Fibroblast of the aortic adventitia (primary cell): ENCODE results near the gene ZNF22. TPM values are rescaled to one million over a fixed set of nuclear protein-coding genes. Genes with fewer than 3 reads are reported as not detected.

Experiments used
- DNase-seq: peaks from one replicate; pipeline ENCODE4 v3.0.0-alpha.2; 2010; ENCODE audit warnings: low read depth
- H3K4me3 ChIP-seq: 2 replicates; pipeline ENCODE4 v1.5.1; 2011; ENCODE audit warnings: low read depth, mild to moderate bottlenecking, control low read depth, low read length, moderate library complexity
- total RNA-seq: library from RNA; depleted of rRNA; stranded (reverse); fragments of >200 nt; gene quantifications from 2 replicates; pipeline ENCODE4 v1.2.3, GENCODE V29; 2012; ENCODE audit warnings: low replicate concordance
- TF ChIP-seq, protein P1 (sequence below): IDR thresholded peaks from 2 replicates; pipeline ENCODE4 v1.5.1; 2011; ENCODE audit warnings: mild to moderate bottlenecking, low read length, control low read depth, inconsistent platforms; ENCODE audit not compliant: insufficient read depth

ZNF22 gene
- total RNA-seq, 1 donor = 16.6 TPM

DNA sequence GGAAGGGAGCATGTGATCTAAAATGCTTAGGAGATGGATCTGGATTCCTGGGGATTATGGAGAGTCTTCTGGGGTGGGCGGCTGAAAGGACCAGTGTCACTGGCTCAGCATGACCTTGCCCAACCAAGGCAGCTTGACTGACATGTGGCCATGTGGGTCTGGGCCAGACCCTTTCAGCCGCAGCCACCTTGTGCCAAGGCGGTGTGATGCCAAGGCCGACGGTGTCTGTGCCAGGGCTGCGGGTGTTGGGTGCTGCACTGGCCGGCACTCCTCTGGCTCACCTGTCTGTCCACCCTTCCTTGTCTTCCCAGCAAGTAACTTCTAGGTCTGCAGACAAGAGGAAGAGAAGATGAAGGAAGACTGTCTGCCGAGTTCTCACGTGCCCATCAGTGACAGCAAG lies 30.9 kb upstream of the ZNF22 start:
- no peak for DNase-seq
- TF ChIP-seq, protein P1, sequence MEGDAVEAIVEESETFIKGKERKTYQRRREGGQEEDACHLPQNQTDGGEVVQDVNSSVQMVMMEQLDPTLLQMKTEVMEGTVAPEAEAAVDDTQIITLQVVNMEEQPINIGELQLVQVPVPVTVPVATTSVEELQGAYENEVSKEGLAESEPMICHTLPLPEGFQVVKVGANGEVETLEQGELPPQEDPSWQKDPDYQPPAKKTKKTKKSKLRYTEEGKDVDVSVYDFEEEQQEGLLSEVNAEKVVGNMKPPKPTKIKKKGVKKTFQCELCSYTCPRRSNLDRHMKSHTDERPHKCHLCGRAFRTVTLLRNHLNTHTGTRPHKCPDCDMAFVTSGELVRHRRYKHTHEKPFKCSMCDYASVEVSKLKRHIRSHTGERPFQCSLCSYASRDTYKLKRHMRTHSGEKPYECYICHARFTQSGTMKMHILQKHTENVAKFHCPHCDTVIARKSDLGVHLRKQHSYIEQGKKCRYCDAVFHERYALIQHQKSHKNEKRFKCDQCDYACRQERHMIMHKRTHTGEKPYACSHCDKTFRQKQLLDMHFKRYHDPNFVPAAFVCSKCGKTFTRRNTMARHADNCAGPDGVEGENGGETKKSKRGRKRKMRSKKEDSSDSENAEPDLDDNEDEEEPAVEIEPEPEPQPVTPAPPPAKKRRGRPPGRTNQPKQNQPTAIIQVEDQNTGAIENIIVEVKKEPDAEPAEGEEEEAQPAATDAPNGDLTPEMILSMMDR = no peak
- no peak overlapping the region for H3K4me3 ChIP-seq

DNA sequence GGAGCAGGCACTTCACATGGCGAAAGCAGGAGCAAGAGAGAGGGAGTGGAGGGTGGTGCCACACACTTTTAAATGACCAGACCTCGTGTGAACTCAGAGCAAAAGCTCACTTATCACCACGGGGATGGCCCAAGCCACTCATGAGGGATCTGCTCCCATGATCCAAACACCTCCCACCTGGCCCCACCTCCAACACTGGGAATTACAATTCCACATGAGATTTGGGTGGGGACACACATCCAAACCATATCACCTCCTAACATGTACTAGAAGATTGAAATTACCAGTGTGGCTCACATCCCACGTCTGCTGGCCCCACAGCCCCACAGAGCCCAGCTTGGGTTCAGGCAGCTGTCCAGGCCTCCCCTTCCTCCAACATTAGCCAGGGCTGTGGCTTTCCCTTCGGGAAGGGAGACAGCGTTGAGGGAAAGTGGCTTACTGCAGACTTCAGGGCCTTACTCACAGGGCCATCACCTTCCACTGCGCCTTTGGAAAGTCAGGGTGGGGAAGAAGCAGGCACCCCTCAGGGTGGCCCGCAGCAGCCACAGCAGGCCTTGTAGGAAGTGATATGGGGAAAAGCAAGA lies 29.8 kb upstream of the ZNF22 start:
- no peak overlapping the region for H3K4me3 ChIP-seq
- no peak for DNase-seq
- TF ChIP-seq, protein P1 = no peak

DNA sequence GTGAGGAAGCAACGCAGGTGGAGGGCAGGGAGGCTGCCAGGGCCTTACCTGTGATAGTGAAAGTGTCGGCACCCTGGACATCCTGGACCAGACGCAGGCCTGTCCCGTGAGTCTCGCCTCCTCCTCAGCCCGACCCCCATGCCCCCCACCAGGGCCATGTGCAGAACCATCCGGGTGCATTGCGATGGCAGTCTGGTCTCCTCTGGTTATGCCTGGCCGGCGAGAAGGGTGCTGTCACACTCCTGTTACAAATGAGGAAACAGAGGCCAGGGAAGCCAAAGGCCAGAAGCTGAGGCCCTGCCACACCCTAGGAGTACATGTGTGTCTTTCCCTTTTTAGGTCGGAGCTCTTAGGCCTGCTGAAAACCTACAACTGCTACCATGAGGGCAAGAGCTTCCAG lies 29.3 kb upstream of the ZNF22 start:
- H3K4me3 ChIP-seq = no peak overlapping the region
- TF ChIP-seq, protein P1 = no peak
- no peak for DNase-seq

DNA sequence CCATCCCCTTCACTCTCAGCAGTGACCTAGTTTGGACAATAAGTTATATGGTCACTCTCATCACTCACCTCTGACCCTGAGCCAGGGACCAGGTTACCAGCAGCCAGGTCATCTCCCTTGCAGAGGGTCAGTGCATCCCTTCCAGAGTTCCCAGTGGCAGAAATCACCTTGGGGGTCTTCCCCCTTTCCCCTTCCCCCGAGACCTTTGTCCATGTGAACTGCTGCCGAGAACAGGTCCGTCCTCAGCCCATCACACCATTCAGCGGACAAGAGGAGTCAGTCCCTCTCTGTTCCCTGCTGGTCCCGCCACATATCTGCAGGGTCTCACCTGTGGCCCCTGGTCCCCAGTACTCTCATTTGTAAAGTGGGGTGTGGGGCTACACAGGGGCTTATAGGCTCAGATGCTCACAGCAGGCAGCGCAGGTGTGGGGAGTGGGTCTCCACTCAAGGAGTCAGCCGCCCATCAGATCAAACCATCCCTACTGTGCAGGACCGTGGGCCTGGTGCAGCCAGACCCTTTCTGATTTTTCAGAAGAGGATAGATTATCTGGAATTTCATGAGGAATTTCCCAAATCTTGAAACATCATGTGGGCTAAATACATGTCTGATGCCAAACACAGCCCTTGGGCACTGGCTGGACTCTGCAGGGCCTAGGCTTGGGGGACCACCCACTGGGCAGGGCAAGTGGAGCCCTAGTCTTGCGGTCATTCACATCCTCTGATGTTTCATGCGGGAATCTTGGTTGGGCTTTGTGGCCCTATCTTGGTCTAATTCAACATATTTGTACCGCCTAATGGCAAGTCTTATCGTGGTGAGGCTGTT lies 28.6 kb upstream of the ZNF22 start:
- H3K4me3 ChIP-seq = no peak overlapping the region
- DNase-seq = no peak
- TF ChIP-seq, protein P1 = no peak

DNA sequence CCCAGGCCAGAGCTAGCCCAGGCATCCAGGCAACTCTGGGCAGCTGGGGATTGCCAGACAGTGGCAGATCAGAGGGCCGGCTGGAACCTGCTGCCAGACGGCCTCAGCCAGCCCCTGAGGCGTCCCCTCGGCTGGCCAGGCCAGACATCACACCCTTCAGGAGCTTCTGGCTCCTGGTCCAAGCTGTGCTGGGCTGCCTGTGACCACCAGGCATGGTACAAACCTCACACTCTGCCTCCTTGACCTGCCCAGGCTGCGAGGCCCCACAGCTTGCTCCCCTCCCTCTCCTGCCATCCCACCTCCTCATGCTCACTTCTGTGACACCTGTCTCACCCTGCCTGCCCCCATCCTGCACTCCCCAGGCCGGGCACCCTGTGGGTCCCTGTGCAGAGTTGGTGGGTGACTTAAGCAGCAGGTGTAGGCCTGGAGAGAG lies 27.8 kb upstream of the ZNF22 start:
- H3K4me3 ChIP-seq = no peak overlapping the region
- TF ChIP-seq, protein P1 = no peak
- DNase-seq = no peak

DNA sequence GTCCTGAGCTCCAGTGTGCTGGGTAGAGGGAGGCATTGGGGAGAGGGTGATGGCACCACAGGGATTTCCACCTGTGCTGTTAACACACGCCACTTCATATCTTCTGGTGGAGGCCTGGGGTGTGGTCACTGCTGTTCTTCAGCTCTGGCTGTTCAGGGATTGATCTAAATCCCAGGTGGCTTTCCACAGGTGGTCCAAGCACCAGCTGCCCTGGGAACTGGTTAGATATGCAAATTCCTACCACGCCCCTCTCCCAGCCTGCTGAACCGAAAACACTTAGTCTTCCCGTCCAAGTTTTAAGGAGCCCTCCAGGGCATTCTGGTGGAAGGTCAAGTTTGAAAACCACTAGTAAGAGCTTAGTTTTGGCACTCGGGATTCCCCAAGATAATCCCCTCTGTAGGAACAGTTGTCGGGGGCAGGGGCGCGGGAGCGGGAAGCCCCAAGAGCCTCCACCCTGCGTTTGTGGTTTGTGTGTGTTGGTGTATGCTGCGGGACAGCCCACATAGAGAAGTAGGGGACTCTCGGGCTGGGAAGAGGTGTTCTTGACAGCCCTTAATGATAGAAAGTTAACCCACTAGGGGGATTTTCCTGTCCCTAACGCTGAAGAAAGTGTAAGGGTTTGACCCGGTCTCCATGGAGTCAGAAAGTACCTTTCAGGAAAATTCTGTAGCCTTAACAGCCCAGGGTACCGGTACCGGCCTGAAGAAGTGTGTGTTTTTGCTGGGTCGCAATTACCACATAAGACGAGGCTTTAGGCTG lies 27.2 kb upstream of the ZNF22 start:
- H3K4me3 ChIP-seq = no peak overlapping the region
- TF ChIP-seq, protein P1 = no peak
- DNase-seq = no peak
